Measurements from ENCODE around the gene UGT1A6.

UGT1A6 gene

GRCh38 chr2:233822101-233822771 is 129.5 kb downstream of the UGT1A6 start:
- no peak for DNase-seq
